Keratinocyte (primary cell): ENCODE measurements around the gene SPHK2. TPM values are rescaled to one million over a fixed set of nuclear protein-coding genes. Genes with fewer than 3 reads are reported as not detected.

ENCODE experiments used
- DNase-seq: peaks from one replicate; pipeline ENCODE4 v3.0.0-alpha.2; 2011; ENCODE audit warnings: low read depth, missing footprints, low spot score
- FAIRE-seq: peaks from 2 replicates; lab custom pipeline; 2011; peaks lifted over from hg19 to GRCh38; lab: Jason Lieb, UNC
- H2AFZ ChIP-seq: 2 replicates; pipeline ENCODE4 v1.6.0; 2012; ENCODE audit warnings: low read length, control low read depth, inconsistent platforms; ENCODE audit not compliant: control insufficient read depth
- H3K27ac ChIP-seq: 2 replicates; pipeline ENCODE4 v1.5.1; 2011; ENCODE audit warnings: low read length; ENCODE audit not compliant: control insufficient read depth, insufficient read depth
- H3K27me3 ChIP-seq: 3 replicates; pipeline ENCODE4 v1.6.0; 2011; ENCODE audit warnings: low read length; ENCODE audit not compliant: control insufficient read depth, insufficient read depth; ENCODE audit errors: extremely low read depth
- H3K36me3 ChIP-seq, 2 experiments: 2 replicates in 1 of 2; 3 replicates in 1 of 2; pipeline ENCODE4 v1.5.1; 2011; ENCODE audit warnings: low read length in 2 of 2, mild to moderate bottlenecking in 1 of 2; ENCODE audit not compliant: control insufficient read depth in 2 of 2, insufficient read depth in 2 of 2; ENCODE audit errors: extremely low read depth in 1 of 2
- H3K4me1 ChIP-seq: 3 replicates; pipeline ENCODE4 v1.5.1; 2011; ENCODE audit warnings: low read length; ENCODE audit not compliant: control insufficient read depth, insufficient read depth; ENCODE audit errors: extremely low read depth
- H3K4me2 ChIP-seq: 3 replicates; pipeline ENCODE4 v1.6.0; 2011; ENCODE audit warnings: low read depth, low read length; ENCODE audit not compliant: control insufficient read depth, insufficient read depth; ENCODE audit errors: extremely low read depth
- H3K4me3 ChIP-seq, 3 experiments: fragments of 200-600 bp in 1 of 3; sonication (generic) in 1 of 3; 2 replicates in 2 of 3; 3 replicates in 1 of 3; pipeline ENCODE4 v1.5.1; 2011 to 2016; ENCODE audit warnings: low read length in 3 of 3, mild to moderate bottlenecking in 3 of 3, control low read depth in 2 of 3, inconsistent platforms in 1 of 3, low read depth in 1 of 3, mixed read lengths in 1 of 3, mixed run types in 1 of 3, moderate library complexity in 1 of 3; ENCODE audit not compliant: control insufficient read depth in 2 of 3, insufficient read depth in 2 of 3; ENCODE audit errors: extremely low read depth in 1 of 3
- H3K79me2 ChIP-seq: 2 replicates; pipeline ENCODE4 v1.6.0; 2012; ENCODE audit warnings: low read length; ENCODE audit not compliant: control insufficient read depth, insufficient read depth
- H3K9ac ChIP-seq: 3 replicates; pipeline ENCODE4 v1.6.0; 2011; ENCODE audit warnings: low read length; ENCODE audit not compliant: control insufficient read depth, insufficient read depth; ENCODE audit errors: extremely low read depth
- H3K9me1 ChIP-seq: 3 replicates; pipeline ENCODE4 v1.6.0; 2011; ENCODE audit warnings: low read length; ENCODE audit not compliant: control insufficient read depth, insufficient read depth; ENCODE audit errors: extremely low read depth
- H3K9me3 ChIP-seq: 2 replicates; pipeline ENCODE4 v1.5.1; 2012; ENCODE audit warnings: low read depth, low read length; ENCODE audit not compliant: control insufficient read depth
- H4K20me1 ChIP-seq: 3 replicates; pipeline ENCODE4 v1.6.0; 2011; ENCODE audit warnings: low read length; ENCODE audit not compliant: control insufficient read depth, insufficient read depth; ENCODE audit errors: extremely low read depth
- EZH2 ChIP-seq: IDR thresholded peaks from one replicate; pipeline ENCODE4 v1.6.1; 2012; ENCODE audit warnings: inconsistent platforms, mild to moderate bottlenecking, low read length, moderate library complexity
- dilution Hi-C: fragments of 300-500 bp; cut with MboI; formaldehyde crosslinking; loops from one replicate; pipeline ENCODE4 v1.7.0; 2020; ENCODE audit warnings: low sequenced_read_pairs; ENCODE audit not compliant: extremely low pct_ligation_motif_present
- polyA plus RNA-seq, 5 experiments: library from polyadenylated mRNA; depleted of rRNA in 3 of 5; stranded (reverse) in 3 of 5; stranded (forward) in 1 of 5; unstranded in 1 of 5; fragments of >200 nt; gene quantifications; 1 replicate in 1 of 5; 2 replicates in 3 of 5; 3 replicates in 1 of 5; pipeline versions ENCODE4 v1.2.1 to v1.2.3, GENCODE V29; 2011 to 2012; ENCODE audit warnings: missing spikeins in 2 of 5, low read depth in 1 of 5, low replicate concordance in 1 of 5
- TF ChIP-seq, protein P1 (sequence below), 3 experiments: IDR thresholded peaks in 1 of 3; conservative IDR thresholded peaks in 1 of 3; optimal IDR thresholded peaks in 1 of 3; 2 replicates in 2 of 3; 3 replicates in 1 of 3; pipeline versions ENCODE3 to v1.5.1; 2011; ENCODE audit warnings: low read length in 3 of 3, mild to moderate bottlenecking in 3 of 3, moderate library complexity in 2 of 3, control low read depth in 1 of 3, inconsistent platforms in 1 of 3; ENCODE audit not compliant: insufficient read depth in 2 of 3; ENCODE audit errors: extremely low read depth in 1 of 3

Gene SPHK2
- polyA plus RNA-seq, 1 donor (not counting 4 experiments of a cell fraction or from before 2014, with no cell fraction given): 2.8 TPM

DNA sequence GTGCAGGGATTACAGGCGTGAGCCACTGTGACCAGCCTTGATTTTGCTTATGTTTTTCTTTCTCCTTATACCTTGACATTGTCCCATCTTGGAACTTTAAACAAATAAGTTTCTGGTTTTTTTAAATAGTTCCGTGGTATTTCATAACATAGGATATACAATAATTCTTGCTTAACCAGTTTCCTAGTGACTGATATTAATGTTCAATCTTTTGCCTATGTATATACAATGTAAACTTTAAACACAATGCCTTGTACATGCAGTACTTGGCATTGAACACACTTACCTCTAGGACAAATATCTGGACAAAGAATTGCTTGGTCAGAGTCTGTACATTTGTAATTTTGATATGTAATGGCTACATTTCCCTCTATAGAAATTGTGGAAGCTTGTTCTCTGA lies 37.1 kb upstream of the SPHK2 start:
- Histone ChIP-seq H3K9ac (no peak overlapping the region), H3K4me1 (peaks cover 4% of the 10 kb centered on the region), H3K27ac (no peak overlapping the region), H3K79me2 (no peaks in the 10 kb centered on the region), H3K4me3 (no peak overlapping the region), H3K36me3 (no peaks in the 10 kb centered on the region), H3K27me3 (no peaks in the 10 kb centered on the region), H3K9me3 (no peaks in the 10 kb centered on the region), H4K20me1 (no peaks in the 10 kb centered on the region), H3K4me2 (no peak overlapping the region), H3K9me1 (no peaks in the 10 kb centered on the region), H2AFZ (no peak overlapping the region)
- TF ChIP-seq EZH2: no peak
- TF ChIP-seq, protein P1, sequence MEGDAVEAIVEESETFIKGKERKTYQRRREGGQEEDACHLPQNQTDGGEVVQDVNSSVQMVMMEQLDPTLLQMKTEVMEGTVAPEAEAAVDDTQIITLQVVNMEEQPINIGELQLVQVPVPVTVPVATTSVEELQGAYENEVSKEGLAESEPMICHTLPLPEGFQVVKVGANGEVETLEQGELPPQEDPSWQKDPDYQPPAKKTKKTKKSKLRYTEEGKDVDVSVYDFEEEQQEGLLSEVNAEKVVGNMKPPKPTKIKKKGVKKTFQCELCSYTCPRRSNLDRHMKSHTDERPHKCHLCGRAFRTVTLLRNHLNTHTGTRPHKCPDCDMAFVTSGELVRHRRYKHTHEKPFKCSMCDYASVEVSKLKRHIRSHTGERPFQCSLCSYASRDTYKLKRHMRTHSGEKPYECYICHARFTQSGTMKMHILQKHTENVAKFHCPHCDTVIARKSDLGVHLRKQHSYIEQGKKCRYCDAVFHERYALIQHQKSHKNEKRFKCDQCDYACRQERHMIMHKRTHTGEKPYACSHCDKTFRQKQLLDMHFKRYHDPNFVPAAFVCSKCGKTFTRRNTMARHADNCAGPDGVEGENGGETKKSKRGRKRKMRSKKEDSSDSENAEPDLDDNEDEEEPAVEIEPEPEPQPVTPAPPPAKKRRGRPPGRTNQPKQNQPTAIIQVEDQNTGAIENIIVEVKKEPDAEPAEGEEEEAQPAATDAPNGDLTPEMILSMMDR (optimal IDR thresholded peaks at IDR 0.05 in 1 of 3, IDR thresholded peaks at IDR 0.05 in 1 of 3, conservative IDR thresholded peaks at IDR 0.05 in 1 of 3; ENCODE audit: extremely low read depth in 1 of 3, insufficient read depth in 2 of 3, low read length in 3 of 3): no peak
- FAIRE-seq (no peak), DNase-seq (no peak)
- dilution Hi-C loops: no loop called here

GRCh38 chr19:48587387-48587786 lies 31.9 kb upstream of the SPHK2 start:
- no peaks in the 10 kb centered on the region for H3K27me3 ChIP-seq
- TF ChIP-seq, protein P1 (optimal IDR thresholded peaks at IDR 0.05 in 1 of 3, IDR thresholded peaks at IDR 0.05 in 1 of 3, conservative IDR thresholded peaks at IDR 0.05 in 1 of 3; ENCODE audit: extremely low read depth in 1 of 3, insufficient read depth in 2 of 3, low read length in 3 of 3): no peak
- TF ChIP-seq EZH2: no peak
- H3K4me1 ChIP-seq: peaks cover 14% of the 10 kb centered on the region
- H2AFZ ChIP-seq: no peak overlapping the region
- no peaks in the 10 kb centered on the region for H3K9me1 ChIP-seq
- H3K27ac ChIP-seq: no peak overlapping the region
- H3K4me2 ChIP-seq: no peak overlapping the region
- no peak for DNase-seq
- H3K9ac ChIP-seq: no peak overlapping the region
- H3K9me3 ChIP-seq: no peaks in the 10 kb centered on the region
- no peak for FAIRE-seq
- no peak overlapping the region for H3K4me3 ChIP-seq
- H3K79me2 ChIP-seq: no peaks in the 10 kb centered on the region
- dilution Hi-C loops: no loop called here
- H3K36me3 ChIP-seq: no peaks in the 10 kb centered on the region
- no peaks in the 10 kb centered on the region for H4K20me1 ChIP-seq
